ENCODE data around the gene NQO1.
"Not testable (repeated sequence)": the region's sequence is repeated elsewhere in the genome, so short reads cannot be mapped to it uniquely, and the experiment has no call there.

Gene NQO1

GRCh38 chr16:69741951-69742904, 15.9 kb upstream of the NQO1 start:
- DNase-seq (ENCODE audit: low read depth in 2 of 2) = no peak

- DNase-seq (ENCODE audit: low read depth in 2 of 2) = no peak
Observed at GRCh38 chr16:69741519-69741918, 15.2 kb upstream of the NQO1 start.

GRCh38 chr16:69732101-69732500, 5.7 kb upstream of the NQO1 start:
- DNase-seq (ENCODE audit: low read depth in 2 of 2) = no peak

GRCh38 chr16:69731280-69731679, 4.9 kb upstream of the NQO1 start:
- not testable (repeated sequence) for DNase-seq (ENCODE audit: low read depth in 2 of 2)

GRCh38 chr16:69729030-69729429, 2.7 kb upstream of the NQO1 start:
- DNase-seq (ENCODE audit: low read depth in 2 of 2) = not testable (repeated sequence)

GRCh38 chr16:69727916-69728270, 1.5 kb upstream of the NQO1 start:
- DNase-seq (ENCODE audit: low read depth in 2 of 2) = no peak

GRCh38 chr16:69725480-69726312, 664 bp downstream of the NQO1 start:
- no peak for DNase-seq (ENCODE audit: low read depth in 2 of 2)

- DNase-seq (ENCODE audit: low read depth in 2 of 2) = no peak
Observed at GRCh38 chr16:69724981-69725479, 1.3 kb downstream of the NQO1 start.

- DNase-seq (ENCODE audit: low read depth in 2 of 2) = no peak
Observed at GRCh38 chr16:69724414-69724873, 1.9 kb downstream of the NQO1 start.

GRCh38 chr16:69721441-69721957, 4.9 kb downstream of the NQO1 start:
- no peak for DNase-seq (ENCODE audit: low read depth in 2 of 2)

- no peak for DNase-seq (ENCODE audit: low read depth in 2 of 2)
Observed at GRCh38 chr16:69720822-69721430, 5.4 kb downstream of the NQO1 start.

GRCh38 chr16:69718111-69718764, 8.1 kb downstream of the NQO1 start:
- DNase-seq (ENCODE audit: low read depth in 2 of 2) = no peak

- DNase-seq (ENCODE audit: low read depth in 2 of 2) = no peak
Observed at GRCh38 chr16:69717066-69717465, 9.3 kb downstream of the NQO1 start.

GRCh38 chr16:69712914-69713581, 13.3 kb downstream of the NQO1 start:
- DNase-seq (ENCODE audit: low read depth in 2 of 2) = no peak

- DNase-seq (ENCODE audit: low read depth in 2 of 2) = no peak
Observed at GRCh38 chr16:69712277-69712676, 14.1 kb downstream of the NQO1 start.

GRCh38 chr16:69711115-69711740, 15.1 kb downstream of the NQO1 start:
- no peak for DNase-seq (ENCODE audit: low read depth in 2 of 2)

GRCh38 chr16:69709456-69710084, 16.8 kb downstream of the NQO1 start:
- DNase-seq (ENCODE audit: low read depth in 2 of 2) = no peak

GRCh38 chr16:69707920-69708683, 18.3 kb downstream of the NQO1 start:
- no peak for DNase-seq (ENCODE audit: low read depth in 2 of 2)

- no peak for DNase-seq (ENCODE audit: low read depth in 2 of 2)
Observed at GRCh38 chr16:69706975-69707340, 19.4 kb downstream of the NQO1 start.

Data from stimulated activated CD8-positive, alpha-beta memory T cell treated with anti-CD3 and anti-CD28 coated beads, Interleukin-7, amount 100 ng/mL, for 4 hours (primary cell).